Central memory CD8-positive, alpha-beta T cell (primary cell): Measurements from ENCODE around the gene COL20A1.
"Not testable (repeated sequence)": the region's sequence is repeated elsewhere in the genome, so short reads cannot be mapped to it uniquely, and the experiment has no call there.

Experiments used
- ATAC-seq: fragments of 150-1000 bp; cut with Tn5 transposase; replicated peaks from 2 replicates; pipeline ENCODE4 v1.10.0; 2022; ENCODE audit warnings: mild to moderate bottlenecking, moderate FRiP score, moderate number of reproducible peaks; ENCODE audit not compliant: poor library complexity, severe bottlenecking; ENCODE audit errors: extremely low read depth
- DNase-seq, 2 donors: peaks; one replicate each; pipeline ENCODE4 v3.0.0; 2021; ENCODE audit warnings: low spot score in 2 of 2
- H3K27ac Mint-ChIP-seq: one replicate; pipeline ENCODE4 v1.8.0; 2022; ENCODE audit warnings: low read depth, mild to moderate bottlenecking, moderate library complexity, mixed read lengths
- H3K27me3 Mint-ChIP-seq: one replicate; pipeline ENCODE4 v1.8.0; 2022; ENCODE audit warnings: mixed read lengths
- H3K36me3 Mint-ChIP-seq: one replicate; pipeline ENCODE4 v1.8.0; 2022; ENCODE audit warnings: mild to moderate bottlenecking, moderate library complexity, mixed read lengths; ENCODE audit not compliant: insufficient read depth
- H3K4me1 Mint-ChIP-seq: one replicate; pipeline ENCODE4 v1.8.0; 2022; ENCODE audit warnings: mixed read lengths
- H3K4me3 Mint-ChIP-seq: one replicate; pipeline ENCODE4 v1.8.0; 2022; ENCODE audit warnings: mild to moderate bottlenecking, moderate library complexity, mixed read lengths
- H3K9me3 Mint-ChIP-seq: one replicate; pipeline ENCODE4 v1.8.0; 2022; ENCODE audit warnings: mixed read lengths

The COL20A1 gene

DNA sequence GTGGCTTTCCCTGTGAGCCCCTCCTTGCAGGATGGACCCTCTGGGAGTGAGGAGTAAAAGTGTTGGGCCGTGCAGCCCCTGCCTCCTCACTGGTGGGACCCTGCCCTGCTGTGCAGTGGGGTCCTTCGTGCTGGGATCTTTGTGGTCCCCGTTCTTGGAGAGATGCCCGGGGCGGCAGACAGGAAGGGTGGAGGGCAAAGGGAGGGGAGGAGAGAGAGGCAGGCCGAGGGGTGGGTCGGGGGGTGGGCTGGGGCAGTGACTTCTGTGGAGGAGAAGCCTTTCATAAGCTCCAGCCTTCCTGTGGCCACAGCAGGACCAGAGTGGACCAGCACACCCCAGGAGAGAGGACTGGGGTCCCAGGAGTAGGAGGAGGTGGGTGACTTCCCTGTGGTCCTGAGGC, at the start of gene COL20A1:
TSS of gene COL20A1 (plus strand) at position 283 of the 400 bp plus-strand sequence. CDS start 1,922 bp downstream, outside the sequence.
- H3K36me3 Mint-ChIP-seq: peaks cover 16% of the 10 kb centered on the region
- no peak within 1 kb of the TSS for H3K4me3 Mint-ChIP-seq
- DNase-seq: no peak
- no peak within 1 kb of the TSS for H3K27ac Mint-ChIP-seq
- peaks cover 6% of the 10 kb centered on the region for H3K4me1 Mint-ChIP-seq
- peaks cover 13% of the 10 kb centered on the region for H3K27me3 Mint-ChIP-seq
- ATAC-seq: no peak
- H3K9me3 Mint-ChIP-seq: no peaks in the 10 kb centered on the region

DNA sequence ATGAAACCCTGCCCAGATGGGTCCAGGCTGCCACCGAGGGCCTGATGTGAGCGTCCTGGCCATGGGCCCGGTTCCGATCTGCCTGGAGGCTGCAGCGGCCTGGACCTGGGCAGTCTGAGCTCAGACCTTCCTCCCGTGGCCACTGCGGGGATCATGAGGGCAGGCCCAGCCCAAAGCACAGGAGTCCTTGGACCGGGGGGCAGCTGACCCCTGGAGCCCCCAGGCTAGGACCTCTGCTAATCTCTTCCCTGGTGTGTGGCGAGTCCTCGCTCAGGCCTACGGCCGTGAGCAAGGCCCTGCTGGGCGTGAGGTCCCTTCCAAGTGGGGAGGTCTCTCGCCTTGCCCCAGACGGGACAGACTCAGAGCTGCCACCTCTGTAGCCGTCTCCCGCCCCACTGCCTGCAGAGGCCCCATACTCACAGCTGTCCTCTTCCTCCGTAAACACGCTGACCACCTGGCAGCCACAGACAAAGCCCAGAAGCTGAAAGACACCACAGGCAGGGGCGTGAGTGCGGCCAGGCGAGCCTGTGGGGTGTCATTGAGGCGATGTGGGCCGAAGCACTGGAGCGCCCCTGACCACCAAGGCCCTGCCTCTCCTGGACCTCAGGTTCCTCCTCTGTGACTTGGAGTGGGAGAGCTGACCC, 49.3 kb upstream of the COL20A1 start:
- H3K36me3 Mint-ChIP-seq: peaks cover 2% of the 10 kb centered on the region
- no peak for ATAC-seq
- no peak overlapping the region for H3K4me3 Mint-ChIP-seq
- no peaks in the 10 kb centered on the region for H3K9me3 Mint-ChIP-seq
- no peak overlapping the region for H3K27ac Mint-ChIP-seq
- peaks cover 21% of the 10 kb centered on the region for H3K27me3 Mint-ChIP-seq
- no peaks in the 10 kb centered on the region for H3K4me1 Mint-ChIP-seq
- no peak for DNase-seq

- Mint-ChIP-seq H3K27ac (no peak overlapping the region), H3K4me1 (no peaks in the 10 kb centered on the region), H3K9me3 (no peaks in the 10 kb centered on the region), H3K4me3 (no peak overlapping the region), H3K36me3 (peaks cover 2% of the 10 kb centered on the region), H3K27me3 (peaks cover 28% of the 10 kb centered on the region)
- ATAC-seq (no peak), DNase-seq (no peak)
Measured at GRCh38 chr20:63244468-63244867, 48.5 kb upstream of the COL20A1 start.

DNA sequence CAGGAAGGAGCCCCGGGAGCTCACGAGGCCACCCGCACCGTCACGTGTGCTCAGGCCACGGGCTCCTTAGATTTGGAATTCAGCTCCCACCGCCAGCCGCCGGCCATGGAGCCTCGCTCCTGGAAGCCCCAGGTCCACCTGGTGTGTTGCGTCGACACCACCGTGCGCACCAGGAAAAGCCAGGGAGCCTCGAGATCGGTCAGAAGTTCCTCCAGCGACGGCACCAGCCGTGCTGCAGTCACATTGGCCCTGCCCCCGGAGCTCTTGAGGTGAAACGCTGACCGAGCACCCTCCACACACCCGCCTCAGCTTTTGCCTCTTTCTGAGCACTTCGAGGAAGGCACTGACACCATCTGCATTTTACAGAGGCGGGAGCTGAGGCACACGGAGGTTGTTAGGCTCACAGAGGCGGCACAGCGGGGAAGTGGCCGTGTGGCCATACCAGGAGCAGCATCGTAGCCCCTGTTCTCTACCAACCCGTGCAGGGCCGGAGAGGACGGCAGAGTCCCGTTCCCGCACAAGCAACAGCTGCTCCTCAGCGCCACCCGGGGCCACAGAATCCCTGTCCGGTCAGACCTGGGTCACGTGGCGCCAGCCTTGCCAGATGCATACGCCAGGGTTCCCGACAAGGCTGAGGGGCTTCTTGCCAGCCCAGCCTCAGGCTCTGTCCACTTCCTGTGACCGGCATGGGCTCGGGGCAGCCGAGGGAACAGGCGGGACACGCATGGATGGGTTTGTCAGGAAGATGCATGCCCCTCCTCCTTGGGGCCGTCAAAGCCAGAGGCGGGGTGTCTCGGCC, 46.3 kb upstream of the COL20A1 start:
- Mint-ChIP-seq H3K4me3 (no peak overlapping the region), H3K36me3 (peaks cover 2% of the 10 kb centered on the region), H3K4me1 (no peaks in the 10 kb centered on the region), H3K27me3 (peaks cover 44% of the 10 kb centered on the region), H3K27ac (no peak overlapping the region), H3K9me3 (no peaks in the 10 kb centered on the region)
- ATAC-seq: no peak
- DNase-seq: no peak

DNA sequence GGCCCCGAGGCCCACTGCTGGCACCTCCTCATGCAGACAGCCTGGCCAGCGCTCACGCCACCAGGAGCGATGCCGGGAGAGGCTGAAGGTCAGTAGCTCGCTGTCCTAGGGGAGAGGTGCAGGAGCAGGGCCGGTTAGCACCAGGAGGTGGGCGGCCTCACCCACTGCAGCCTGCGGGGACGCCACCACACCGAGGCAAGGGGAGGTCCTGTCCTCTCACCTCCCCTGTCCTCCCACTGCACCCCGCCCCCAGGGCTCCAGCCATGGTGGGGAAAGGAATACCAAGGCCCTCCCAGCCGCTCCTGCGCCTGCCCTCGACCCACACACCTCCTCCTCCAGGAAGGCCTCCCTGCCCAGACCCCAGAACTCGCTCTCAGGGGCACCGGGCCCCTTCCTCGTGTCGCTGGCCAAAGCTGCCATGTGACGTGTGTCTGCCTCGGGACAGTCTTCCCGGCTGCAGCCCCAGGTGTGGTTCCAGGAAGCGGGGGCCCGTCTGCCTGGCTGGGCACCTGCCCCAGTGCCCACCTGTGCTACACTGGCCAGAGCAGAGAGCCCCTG, 45.2 kb upstream of the COL20A1 start:
- ATAC-seq: no peak
- Mint-ChIP-seq H3K36me3 (peaks cover 2% of the 10 kb centered on the region), H3K4me3 (no peak overlapping the region), H3K27ac (no peak overlapping the region), H3K9me3 (no peaks in the 10 kb centered on the region), H3K4me1 (peaks cover 3% of the 10 kb centered on the region), H3K27me3 (peaks cover 55% of the 10 kb centered on the region)
- DNase-seq: no peak

DNA sequence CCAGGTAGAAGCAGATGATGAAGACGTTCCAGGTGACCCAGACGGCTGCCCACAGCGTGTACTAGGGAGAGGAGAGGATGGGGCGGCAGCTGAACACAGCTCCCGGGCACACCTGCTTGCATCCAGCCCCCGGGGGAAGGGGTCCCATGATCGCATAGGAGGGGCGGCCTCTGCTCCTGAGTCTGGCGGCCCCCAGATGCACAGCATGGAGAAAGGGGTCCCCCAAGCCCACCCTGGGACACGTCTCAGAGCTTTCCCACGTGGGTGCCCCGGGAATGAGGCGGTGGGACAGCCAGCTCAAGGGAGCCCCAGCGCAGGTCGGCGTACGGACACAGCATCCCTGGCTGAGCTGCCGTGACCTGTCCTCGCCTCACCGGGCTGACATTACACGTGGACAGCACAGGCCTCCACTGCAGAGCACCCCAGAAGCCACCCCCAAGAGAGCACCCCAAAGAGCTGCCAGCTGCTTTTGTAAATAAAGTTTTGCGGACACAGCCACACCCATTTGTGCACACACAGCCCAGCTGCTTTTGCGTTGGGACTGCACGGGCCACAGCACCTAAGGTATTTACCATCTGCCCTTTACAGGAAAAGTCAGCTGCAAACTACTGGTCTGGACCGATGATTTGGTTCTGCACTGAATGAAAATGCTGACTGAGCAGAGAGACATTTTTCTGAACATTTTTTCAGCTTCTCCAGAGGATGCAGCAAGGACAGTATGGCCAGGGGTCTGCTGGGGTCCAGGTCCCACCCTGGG, 44.0 kb upstream of the COL20A1 start:
- H3K27ac Mint-ChIP-seq: no peak overlapping the region
- no peak overlapping the region for H3K4me3 Mint-ChIP-seq
- no peak for DNase-seq
- peaks cover 8% of the 10 kb centered on the region for H3K4me1 Mint-ChIP-seq
- no peaks in the 10 kb centered on the region for H3K9me3 Mint-ChIP-seq
- H3K36me3 Mint-ChIP-seq: peaks cover 2% of the 10 kb centered on the region
- peaks cover 62% of the 10 kb centered on the region for H3K27me3 Mint-ChIP-seq
- ATAC-seq: no peak

DNA sequence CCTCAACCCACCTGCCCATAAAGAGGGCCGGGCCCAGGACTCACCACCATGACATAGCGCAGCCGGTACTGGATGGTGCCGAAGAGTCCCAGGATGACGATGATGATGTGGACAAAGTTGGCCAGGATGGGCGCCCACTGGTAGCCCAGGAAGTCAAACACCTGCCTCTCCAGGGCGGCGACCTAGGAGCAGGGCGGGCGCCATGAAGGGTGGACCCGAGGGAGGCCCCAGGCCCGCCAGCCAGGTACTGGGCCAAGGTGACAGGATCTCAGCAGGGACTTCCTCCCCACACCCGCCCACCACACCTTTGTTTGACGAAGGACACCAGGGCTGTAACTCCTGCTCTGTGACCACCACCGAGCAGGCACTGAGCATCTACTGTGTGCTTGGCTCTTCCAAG, 43.1 kb upstream of the COL20A1 start:
- Mint-ChIP-seq H3K27me3 (peaks cover 65% of the 10 kb centered on the region), H3K9me3 (no peaks in the 10 kb centered on the region), H3K4me1 (peaks cover 8% of the 10 kb centered on the region), H3K27ac (no peak overlapping the region), H3K36me3 (peaks cover 2% of the 10 kb centered on the region), H3K4me3 (no peak overlapping the region)
- DNase-seq (no peak), ATAC-seq (no peak)

DNA sequence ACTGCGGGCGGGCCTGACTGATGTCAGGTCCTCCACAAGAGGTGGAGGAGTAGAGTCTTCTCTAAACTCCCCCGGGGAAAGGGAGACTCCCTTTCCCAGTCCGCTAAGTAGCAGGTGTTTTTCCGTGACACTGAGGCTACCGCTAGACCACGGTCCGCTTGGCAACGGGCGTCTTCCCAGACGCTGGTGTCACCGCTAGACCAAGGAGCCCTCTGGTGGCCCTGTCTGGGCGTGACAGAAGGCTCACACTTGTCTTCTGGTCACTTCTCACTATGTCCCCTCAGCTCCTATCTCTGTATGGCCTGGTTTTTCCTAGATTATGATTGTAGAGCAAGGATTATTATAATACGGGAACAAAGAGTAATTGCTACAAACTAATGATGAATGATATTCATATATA, 41.6 kb upstream of the COL20A1 start:
- not testable (repeated sequence) for DNase-seq, H3K9me3 Mint-ChIP-seq, H3K36me3 Mint-ChIP-seq, H3K27ac Mint-ChIP-seq, H3K4me1 Mint-ChIP-seq, ATAC-seq, H3K4me3 Mint-ChIP-seq
- H3K27me3 Mint-ChIP-seq: peaks cover 66% of the 10 kb centered on the region

DNA sequence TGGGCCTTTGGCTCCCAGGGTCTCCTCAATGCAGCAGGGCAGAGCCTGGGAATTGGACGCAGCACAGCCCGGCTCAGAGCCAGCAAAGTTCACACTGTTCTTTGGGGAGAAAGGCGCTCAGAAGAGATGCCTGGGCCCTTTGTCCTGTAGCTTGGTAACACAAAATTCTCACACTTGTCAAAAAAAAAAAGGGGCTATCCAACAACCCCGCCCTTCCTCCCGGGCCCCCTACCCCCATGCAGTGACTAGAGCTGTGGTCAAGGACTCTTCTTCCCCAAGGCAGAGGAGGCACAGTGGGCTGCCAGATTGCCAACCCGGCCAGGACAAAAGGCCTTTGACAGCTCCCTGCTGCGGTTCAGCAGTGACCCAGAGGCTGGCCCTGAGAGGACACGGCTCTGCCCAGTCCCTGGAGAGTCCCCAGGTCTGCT, 40.7 kb upstream of the COL20A1 start:
- no peak for ATAC-seq
- Mint-ChIP-seq H3K4me1 (peaks cover 8% of the 10 kb centered on the region), H3K4me3 (peak overlapping the region; percentile 25), H3K27me3 (peaks cover 76% of the 10 kb centered on the region), H3K9me3 (no peaks in the 10 kb centered on the region), H3K27ac (no peak overlapping the region), H3K36me3 (peaks cover 2% of the 10 kb centered on the region)
- no peak for DNase-seq

GRCh38 chr20:63253065-63253437, 39.9 kb upstream of the COL20A1 start:
- Mint-ChIP-seq H3K27ac (no peak overlapping the region), H3K27me3 (peaks cover 80% of the 10 kb centered on the region), H3K4me3 (peak overlapping the region; percentile 25), H3K9me3 (no peaks in the 10 kb centered on the region), H3K36me3 (no peaks in the 10 kb centered on the region), H3K4me1 (peaks cover 8% of the 10 kb centered on the region)
- no peak for ATAC-seq
- DNase-seq: no peak

- DNase-seq (no peak), ATAC-seq (no peak)
- no peaks in the 10 kb centered on the region for H3K36me3 Mint-ChIP-seq
- peaks cover 75% of the 10 kb centered on the region for H3K27me3 Mint-ChIP-seq
- no peak overlapping the region for H3K4me3 Mint-ChIP-seq
- no peak overlapping the region for H3K27ac Mint-ChIP-seq
- peaks cover 8% of the 10 kb centered on the region for H3K4me1 Mint-ChIP-seq
- no peaks in the 10 kb centered on the region for H3K9me3 Mint-ChIP-seq
Measured at GRCh38 chr20:63253438-63254231, 39.4 kb upstream of the COL20A1 start.

- DNase-seq (no peak), ATAC-seq (no peak)
- H3K27ac Mint-ChIP-seq: peak within 1 kb of the TSS; percentile 46
- H3K4me3 Mint-ChIP-seq: peak within 1 kb of the TSS; percentile 16
- H3K36me3 Mint-ChIP-seq: no peaks in the 10 kb centered on the region
- no peaks in the 10 kb centered on the region for H3K9me3 Mint-ChIP-seq
- peaks cover 8% of the 10 kb centered on the region for H3K4me1 Mint-ChIP-seq
- peaks cover 69% of the 10 kb centered on the region for H3K27me3 Mint-ChIP-seq
Measured at GRCh38 chr20:63254232-63254605, 38.8 kb upstream of the COL20A1 start, which contains the start of gene NKAIN4. Gene NKAIN4 (minus strand): TSS chr20:63254463. CDS start chr20:63254450, 13 bp downstream.
